ENCODE results near the gene GLYATL1.

Gene GLYATL1, protein sequence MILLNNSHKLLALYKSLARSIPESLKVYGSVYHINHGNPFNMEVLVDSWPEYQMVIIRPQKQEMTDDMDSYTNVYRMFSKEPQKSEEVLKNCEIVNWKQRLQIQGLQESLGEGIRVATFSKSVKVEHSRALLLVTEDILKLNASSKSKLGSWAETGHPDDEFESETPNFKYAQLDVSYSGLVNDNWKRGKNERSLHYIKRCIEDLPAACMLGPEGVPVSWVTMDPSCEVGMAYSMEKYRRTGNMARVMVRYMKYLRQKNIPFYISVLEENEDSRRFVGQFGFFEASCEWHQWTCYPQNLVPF

DNA sequence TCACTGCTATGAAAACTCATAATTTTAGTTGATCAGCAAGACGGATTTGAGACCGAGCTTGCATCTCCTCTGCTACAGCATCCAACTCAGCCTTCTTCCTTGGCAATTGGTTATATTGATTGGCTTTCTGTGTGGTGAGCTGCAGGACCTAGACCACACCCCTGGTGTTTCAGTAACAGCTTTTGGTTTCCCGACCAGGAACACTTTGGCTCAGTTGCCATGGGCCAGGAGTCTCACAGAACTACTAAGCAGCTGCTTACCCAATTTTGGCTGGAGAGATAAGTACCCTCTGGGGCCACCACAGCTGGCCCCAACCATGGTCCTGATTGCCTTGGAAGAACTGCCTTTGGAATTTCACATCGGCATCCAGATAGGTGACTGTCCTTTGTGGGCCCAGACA lies at the start of gene GLYATL1:
TSS of gene GLYATL1 (plus strand) at position 212 of the 400 bp plus-strand sequence. CDS start 7,600 bp downstream, outside the sequence.
- no peak for DNase-seq

DNA sequence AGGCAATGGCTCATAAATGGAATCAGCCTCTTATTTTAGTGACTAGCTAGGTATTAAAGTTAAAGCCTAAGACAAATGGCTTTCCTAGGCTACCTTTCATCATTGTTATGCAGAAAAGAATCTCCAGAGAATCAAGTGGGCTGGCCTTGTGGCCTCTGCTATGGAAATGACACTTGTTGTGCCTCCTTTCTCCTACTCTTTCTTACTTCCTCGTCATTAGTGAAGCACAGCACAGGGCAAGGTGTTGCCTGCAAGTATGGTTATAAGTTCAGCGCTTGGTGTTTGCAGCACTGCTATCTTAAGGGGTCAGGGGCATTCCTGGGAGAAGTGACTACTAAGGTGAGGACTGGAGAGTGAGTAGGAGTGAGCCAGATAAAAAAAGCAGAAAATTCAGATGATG lies 45.4 kb upstream of the GLYATL1 start:
- no peak for DNase-seq

GRCh38 chr11:58898106-58898505 lies 41.2 kb upstream of the GLYATL1 start:
- no peak for DNase-seq

- no peak for DNase-seq
These were observed 38.5 kb upstream of the GLYATL1 start for GRCh38 chr11:58900479-58901420.

DNA sequence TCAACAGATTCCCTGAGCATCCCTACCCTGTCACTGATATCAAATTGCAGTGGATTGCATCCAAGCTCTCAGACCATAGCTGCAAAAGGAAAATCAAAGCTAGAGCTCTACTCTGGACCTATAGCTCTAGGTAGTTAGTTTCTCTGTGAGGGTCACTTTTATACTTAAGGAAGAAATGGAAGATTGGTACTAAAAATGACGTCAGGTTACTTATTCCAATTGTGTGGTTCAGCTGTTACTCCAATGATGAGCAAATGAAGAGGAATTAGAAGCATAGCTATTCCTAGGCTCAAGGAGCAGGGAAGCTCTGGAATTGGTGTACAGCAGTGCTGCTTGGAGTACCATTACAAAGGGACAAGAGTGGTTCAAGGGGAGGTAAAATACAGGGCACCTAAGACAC lies 36.4 kb upstream of the GLYATL1 start:
- DNase-seq, result no peak

DNA sequence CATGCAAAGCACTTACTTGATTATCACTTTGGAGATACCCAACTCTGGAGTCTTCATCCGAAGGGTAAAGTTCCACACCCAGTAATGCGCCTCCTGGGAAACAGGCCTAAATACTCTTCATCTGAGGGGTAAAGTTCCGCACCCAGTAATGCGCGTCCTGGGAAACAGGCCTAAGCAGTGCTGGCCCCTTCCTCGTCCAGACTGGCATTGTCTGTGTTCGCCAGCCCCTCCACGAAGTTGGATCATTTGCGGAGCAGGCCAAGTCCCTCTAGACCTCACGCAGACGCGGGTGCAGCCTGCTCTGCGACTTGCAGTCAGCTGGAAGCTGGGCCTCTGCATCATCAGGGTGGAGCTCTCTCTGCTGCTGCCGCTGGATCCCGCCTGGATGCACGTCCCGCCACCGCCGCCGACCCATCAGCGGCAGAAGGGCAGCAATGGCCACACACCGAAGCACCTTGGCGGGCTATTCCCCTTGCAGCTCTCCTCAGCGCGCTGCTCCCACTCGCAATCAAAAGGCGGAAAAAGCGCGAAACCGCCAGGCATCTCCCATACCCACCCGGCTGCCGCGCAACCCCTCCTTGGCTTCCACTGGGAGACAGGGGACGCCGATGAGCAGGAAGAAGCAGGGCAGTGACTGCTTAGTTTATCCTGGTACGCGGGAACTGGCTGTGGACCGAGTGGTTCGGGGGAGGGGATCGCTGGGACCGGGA lies 34.1 kb upstream of the GLYATL1 start:
- DNase-seq, result peak; percentile 59

GRCh38 chr11:58905721-58906547 lies 33.4 kb upstream of the GLYATL1 start:
- DNase-seq, result peak; percentile 90

DNA sequence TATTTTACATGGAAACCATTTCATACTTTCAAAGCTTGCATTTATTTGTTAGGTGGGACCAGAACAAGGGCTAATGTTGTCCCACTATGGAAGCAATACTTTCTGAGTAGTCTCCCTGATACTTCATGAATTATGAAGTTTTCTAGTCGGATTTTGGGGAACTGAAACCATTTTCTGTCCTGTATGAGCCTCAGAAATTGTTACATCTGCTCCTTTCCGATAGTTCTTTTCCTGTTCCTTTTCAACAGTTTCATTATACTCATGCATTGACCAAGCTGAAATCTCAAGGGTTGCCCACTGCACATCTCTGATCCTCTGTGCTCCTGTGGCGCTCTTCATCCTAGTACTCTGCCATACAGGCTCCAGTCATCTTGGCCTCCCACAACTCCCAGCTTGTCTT lies 31.5 kb upstream of the GLYATL1 start:
- no peak for DNase-seq

DNA sequence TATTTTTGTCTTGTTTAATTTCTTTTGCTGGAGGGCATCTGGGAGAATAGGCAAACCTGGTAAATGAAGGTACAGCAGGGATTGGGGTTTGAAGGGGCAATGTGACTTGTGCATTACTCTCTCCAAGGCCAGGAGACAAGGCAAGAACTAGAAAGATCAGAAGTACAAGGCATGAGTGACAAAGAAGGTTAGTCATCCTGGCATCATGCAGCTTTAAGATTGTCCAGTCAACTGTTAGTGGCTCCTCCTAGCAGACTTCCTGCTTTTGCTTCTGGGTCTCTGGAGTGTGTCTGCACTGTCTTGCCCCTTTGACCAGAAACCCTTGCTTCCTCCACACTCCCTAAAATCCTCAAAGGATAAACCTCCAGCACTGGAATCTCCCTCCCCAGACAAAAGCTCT lies 27.2 kb upstream of the GLYATL1 start:
- DNase-seq, result no peak

GRCh38 chr11:58913685-58914084 lies 25.6 kb upstream of the GLYATL1 start:
- no peak for DNase-seq

GRCh38 chr11:58914821-58915543 lies 24.3 kb upstream of the GLYATL1 start:
- DNase-seq, result no peak

GRCh38 chr11:58916637-58917036 lies 22.7 kb upstream of the GLYATL1 start:
- DNase-seq, result no peak

- no peak for DNase-seq
These were observed 22.0 kb upstream of the GLYATL1 start for GRCh38 chr11:58917159-58917783.

GRCh38 chr11:58919561-58919960 lies 19.7 kb upstream of the GLYATL1 start:
- no peak for DNase-seq

- DNase-seq, result no peak
These were observed 19.3 kb upstream of the GLYATL1 start for GRCh38 chr11:58919980-58920379.

- peak; percentile 72 for DNase-seq
These were observed 17.4 kb upstream of the GLYATL1 start for GRCh38 chr11:58921778-58922390.

DNA sequence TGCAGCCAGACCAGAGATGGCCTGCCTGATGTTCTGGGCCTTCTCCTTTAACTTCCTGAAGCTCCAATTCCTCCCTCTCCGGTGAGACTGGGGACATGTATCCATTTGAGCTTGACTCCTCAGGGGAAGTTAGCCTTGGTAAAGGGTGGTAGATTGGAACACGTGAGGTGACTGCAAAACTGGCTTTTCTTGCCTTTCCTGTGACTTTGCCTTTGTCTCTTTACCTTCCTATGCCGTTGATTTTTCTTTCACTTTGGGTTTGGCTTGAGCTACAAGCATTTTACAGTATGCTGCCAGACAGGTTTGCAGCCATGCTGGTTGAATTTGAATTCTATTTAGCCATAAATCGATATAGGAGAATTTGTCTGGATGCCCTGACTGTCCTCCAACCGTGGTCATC lies 16.8 kb upstream of the GLYATL1 start:
- DNase-seq, result no peak

DNA sequence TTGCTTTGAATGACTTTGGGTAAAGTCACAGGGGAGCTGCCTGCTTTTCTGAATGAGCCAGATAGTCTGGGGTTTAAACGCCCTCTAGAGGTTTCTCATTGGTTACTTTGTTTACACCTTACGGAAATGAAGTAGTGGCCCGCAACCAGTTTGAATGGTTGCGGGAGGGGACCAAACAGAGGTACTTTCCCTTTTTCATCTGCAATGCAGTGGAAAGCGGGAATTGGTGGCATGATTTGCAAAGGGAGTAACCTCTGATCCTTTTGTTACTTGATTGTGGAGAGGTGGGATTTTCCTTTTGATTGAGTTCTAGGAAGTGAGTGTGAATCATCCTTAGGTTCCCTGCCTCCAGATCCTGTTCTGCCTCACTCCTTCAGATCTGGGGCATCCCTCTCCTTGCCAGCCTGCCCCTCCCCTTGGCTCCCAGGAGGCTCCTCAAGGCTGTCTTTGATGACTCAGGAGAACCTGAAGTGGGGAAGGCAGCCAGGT lies 15.9 kb upstream of the GLYATL1 start:
- peak; percentile 35 for DNase-seq

DNA sequence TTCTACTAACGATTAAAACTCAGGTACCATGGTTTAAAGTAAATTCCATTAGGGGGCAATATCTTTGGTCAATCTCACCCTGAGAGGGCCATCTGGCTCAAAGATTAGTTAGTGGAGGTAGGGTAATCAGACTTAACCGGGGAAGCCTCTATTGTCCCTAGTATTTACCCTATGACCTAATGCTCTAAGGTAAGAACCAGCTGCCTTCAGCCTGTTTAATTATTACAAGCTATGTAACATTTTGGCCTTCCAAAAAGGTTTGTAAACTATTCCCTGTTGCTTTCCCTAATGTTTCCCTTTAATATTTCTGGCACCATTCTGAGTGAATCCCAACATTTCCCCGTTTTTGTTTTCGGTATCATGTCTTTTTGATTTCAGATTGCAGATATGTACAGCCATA lies 15.1 kb upstream of the GLYATL1 start:
- DNase-seq, result no peak

GRCh38 chr11:58926251-58926650 lies 13.0 kb upstream of the GLYATL1 start:
- no peak for DNase-seq

GRCh38 chr11:58926695-58927094 lies 12.6 kb upstream of the GLYATL1 start:
- no peak for DNase-seq

All from NCI-H345 (cell line).